GM12873 (cell line): ENCODE measurements around the gene RBMX.

Experiments used
- TF ChIP-seq, protein P1 (sequence below): IDR thresholded peaks from 2 replicates; pipeline ENCODE4 v1.5.1; 2012; ENCODE audit warnings: low read depth, mild to moderate bottlenecking, moderate library complexity, low read length, control low read depth; ENCODE audit not compliant: insufficient read depth; ENCODE audit errors: missing control alignments

RBMX gene

DNA sequence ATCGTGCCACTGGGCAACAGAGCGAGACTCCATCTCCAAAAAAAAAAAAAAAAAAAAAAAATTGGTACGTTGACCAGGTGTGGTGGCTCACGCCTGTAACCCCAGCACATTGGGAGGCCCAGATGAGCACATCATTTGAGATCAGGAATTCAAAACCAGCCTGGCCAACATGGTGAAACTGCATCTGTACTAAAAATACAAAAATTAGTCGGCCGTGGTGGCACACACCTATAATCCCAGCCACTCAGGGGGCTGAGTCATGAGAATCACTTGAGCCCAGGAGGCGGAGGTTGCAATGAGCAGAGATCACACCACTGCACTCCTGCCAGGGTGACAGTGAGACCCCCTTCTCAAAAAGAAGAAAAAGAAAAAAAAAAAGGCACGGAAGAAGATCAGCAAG lies 24.5 kb downstream of the RBMX start:
- TF ChIP-seq, protein P1, sequence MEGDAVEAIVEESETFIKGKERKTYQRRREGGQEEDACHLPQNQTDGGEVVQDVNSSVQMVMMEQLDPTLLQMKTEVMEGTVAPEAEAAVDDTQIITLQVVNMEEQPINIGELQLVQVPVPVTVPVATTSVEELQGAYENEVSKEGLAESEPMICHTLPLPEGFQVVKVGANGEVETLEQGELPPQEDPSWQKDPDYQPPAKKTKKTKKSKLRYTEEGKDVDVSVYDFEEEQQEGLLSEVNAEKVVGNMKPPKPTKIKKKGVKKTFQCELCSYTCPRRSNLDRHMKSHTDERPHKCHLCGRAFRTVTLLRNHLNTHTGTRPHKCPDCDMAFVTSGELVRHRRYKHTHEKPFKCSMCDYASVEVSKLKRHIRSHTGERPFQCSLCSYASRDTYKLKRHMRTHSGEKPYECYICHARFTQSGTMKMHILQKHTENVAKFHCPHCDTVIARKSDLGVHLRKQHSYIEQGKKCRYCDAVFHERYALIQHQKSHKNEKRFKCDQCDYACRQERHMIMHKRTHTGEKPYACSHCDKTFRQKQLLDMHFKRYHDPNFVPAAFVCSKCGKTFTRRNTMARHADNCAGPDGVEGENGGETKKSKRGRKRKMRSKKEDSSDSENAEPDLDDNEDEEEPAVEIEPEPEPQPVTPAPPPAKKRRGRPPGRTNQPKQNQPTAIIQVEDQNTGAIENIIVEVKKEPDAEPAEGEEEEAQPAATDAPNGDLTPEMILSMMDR = no peak

DNA sequence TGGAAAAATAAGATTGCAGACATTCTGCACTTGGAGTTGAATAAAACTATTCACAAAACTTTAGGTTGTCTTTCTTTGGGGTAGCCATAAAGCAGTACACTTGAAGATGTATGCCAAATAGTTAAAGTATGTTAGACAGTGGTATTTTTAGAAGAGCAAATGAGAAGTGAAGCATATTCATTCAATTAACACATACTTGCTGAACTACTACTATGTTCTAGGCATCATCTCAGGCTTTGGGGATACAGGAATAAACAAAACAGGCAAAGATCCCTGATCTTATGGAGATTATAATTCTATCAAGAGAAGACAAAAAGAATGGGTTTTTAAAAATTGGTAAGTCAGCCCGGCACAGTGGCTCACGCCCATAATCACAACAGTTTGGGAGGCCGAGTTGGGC lies 29.0 kb downstream of the RBMX start:
- TF ChIP-seq, protein P1 = no peak

DNA sequence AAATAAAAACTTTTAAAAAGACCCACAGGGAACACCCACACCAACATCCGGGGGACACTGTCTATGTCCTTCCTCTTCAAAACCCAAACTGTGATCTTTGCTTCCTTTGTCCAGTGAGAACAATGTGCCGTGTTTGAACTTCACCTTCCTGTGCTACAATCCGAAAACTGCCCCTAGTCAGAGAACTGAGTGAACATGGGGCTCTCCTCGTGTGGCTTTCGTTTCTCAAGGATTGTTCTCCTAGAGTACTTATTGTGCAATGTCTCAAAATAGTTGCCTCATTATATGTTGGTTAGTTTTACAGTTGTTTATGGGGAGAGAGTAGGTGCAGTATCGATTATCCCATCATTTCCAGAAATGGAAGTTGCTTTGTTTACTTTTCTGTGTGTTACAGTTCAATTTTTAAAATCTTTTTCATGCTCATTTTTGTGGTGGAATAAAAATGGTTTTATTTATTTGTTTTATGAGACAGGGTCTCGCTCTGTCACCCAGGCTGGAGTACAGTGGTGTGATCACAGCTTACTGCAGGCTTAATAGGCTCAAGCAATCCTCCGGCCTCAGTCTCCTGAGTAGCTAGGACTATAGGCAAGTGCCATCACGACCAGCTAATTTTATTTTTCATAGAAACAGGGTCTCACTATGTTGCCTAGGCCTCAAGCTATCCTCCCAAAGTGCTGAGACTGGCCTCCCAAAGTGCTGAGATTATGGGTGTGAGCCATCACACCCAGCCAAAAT lies 29.9 kb downstream of the RBMX start:
- TF ChIP-seq, protein P1 = no peak

DNA sequence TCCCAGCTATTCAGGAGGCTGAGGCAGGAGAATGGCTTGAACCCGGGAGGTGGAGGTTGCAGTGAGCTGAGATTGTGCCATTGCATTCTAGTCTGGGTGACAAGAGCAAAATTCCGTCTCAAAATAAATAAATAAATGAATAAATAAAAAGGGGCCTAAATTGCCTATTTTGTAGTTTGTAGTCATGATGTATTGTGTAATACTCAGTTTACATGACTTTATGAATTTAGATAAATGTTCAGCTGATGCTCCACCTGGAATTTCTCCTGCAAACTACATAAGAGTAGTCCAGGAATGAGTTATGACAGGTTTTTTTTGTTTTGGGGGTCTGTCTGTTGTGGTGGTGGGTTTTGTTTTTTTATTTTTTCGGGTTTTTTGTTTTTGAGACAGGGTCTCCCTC lies 31.1 kb downstream of the RBMX start:
- TF ChIP-seq, protein P1 = no peak

DNA sequence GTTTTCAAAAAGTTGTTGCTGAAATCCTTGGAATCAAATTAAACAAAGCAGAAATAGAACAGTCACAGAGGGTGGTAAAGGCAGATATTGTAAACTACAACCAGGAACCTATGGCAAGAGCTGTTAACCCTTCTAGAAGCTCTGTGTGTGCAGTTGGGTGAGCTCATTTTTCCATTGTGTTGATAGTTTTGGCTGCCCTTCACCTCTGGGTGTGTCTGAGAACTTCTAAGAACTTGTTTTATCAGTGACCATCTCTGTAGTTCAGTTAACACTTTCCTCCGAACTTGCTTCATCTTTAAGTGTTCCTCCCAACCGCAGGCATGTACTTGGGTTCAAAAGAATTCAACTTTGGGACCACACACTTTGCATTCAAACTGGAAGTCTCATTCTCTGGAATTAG lies 32.7 kb downstream of the RBMX start:
- TF ChIP-seq, protein P1 = no peak

DNA sequence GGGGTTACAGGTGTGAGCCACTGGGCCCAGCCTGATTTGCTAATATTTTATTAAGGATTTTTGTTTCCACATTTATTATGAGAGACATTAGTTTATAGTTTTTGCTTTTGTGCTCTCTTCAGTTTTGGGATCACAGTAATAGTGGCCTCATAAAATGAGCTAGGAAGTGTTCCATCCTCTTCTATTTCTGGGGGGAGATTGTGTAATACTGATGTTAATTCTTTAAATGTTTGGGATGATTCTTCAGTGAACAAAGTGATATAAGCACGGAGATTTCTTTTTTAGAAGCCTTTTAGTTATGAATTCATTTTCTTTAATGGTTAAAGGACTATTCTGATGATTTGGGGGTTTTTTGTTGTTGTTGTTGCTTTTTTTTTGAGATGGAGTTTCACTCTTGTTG lies 41.3 kb downstream of the RBMX start:
- TF ChIP-seq, protein P1 = no peak

DNA sequence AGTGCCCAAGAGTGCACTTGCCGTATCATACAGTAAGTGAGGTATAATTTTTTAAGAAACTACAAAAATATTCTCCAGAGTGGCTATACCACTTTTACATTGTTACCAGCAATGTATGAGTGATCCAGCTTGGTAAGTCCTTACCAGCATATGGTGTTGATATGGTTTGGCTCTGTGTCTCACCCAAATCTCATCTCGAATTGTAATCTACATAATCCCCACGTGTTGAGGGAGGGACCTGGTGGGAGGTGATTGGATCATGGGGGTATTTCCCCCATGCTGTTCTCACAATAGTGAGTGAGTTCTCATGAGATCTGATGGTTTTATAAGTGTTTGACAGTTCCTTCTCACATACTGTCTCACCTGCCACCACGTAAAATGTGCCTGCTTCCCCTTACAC lies 44.8 kb downstream of the RBMX start:
- TF ChIP-seq, protein P1 = no peak
